Measurements from ENCODE around the gene LPAR1.

The LPAR1 gene

GRCh38 chr9:110918316-110919049, 119.8 kb downstream of the LPAR1 start:
- no peak for DNase-seq (ENCODE audit: low read depth)

GRCh38 chr9:110916403-110916802, 121.9 kb downstream of the LPAR1 start:
- no peak for DNase-seq (ENCODE audit: low read depth)

- no peak for DNase-seq (ENCODE audit: low read depth)
Measured at GRCh38 chr9:110912419-110913291, 125.6 kb downstream of the LPAR1 start.

DNA sequence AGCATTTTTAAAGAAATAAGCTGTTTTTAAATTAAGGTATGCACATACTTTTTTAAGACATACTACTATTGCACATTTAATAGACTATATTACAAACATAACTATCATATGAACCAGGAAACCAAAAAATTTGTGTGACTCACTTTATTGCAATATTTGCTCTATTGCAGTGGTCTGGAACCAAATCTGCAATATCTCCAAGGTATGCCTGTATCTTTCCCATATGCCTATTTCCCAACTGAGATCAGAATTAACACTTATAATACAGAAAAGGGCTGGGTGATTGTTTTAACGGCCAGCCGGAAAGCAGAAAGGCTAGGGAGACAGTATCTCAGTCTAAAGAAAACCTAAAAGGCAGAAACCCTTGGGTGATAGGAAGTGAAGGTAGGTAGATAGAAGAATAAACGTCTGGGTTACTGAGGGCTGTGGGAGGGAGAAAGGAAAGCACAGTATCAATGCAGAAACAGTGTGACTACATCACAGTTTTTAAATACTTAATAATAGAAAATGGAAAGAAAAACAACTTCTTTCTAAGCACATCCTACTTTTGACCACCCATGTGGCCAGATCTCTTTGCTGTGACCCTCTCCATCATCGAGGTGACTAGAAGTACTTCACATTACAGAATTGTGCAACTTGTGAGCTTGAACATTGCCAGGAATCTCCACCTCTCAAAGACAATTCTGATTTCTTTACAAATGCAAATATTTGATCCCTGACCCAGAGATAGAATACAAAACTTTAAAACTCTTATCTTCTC, 126.4 kb downstream of the LPAR1 start:
- no peak for DNase-seq (ENCODE audit: low read depth)

- no peak for DNase-seq (ENCODE audit: low read depth)
Measured at GRCh38 chr9:110908894-110909293, 129.4 kb downstream of the LPAR1 start.

DNA sequence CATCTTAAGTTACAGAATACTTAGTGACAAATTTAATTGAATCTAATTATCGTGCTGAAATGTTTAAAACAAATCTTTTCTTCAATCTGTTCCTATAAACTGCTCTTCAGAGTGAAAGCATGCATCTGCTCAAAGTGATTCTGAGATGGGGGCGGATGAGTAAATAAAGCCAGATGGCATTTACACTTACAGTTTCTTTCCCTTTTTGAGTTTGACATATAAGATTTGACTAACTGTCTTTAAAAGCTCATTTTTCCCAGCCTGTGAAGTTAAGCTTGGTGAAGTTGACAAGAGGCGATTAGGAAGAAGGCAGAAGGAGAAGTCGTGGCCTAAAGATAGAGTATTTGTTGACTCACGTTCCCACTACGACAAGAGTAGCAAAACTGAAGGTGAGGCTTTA, 137.4 kb downstream of the LPAR1 start:
- no peak for DNase-seq (ENCODE audit: low read depth)

DNA sequence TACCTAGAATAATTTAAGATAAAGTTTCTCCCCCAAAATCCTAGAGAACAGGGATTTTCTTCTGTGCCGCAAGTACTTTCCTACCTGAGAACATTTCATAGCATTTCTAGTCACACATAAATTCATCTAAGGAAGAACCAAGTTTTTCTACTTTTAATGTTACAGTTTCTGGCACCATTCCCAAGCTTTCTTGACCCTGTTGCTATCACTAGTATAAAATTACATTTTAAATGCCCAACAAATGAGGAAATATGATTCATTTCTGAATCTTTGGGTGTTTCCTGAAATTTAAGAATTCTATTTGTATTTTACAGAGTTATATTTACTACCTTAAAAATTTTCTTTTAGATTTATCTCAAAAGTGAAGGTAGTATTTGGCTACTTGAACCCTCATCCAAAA, 137.8 kb downstream of the LPAR1 start:
- no peak for DNase-seq (ENCODE audit: low read depth)

DNA sequence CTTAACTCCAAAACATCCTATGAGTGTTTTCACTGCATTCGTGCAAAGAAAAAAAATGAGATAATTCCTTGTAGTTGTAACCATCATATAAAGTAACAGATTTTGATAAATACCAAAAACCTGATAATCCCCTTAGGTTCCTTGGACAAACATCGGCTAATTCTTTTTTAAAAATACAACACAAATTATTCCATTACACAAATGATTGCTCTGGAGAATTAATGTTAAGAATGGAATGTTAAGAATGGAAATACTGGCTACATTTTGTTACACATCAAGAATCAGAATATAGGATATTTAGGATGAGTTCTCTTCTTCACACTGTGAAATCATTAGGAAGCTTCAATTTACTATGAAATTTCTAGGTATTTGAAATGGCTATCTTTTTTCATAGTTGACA, 139.4 kb downstream of the LPAR1 start:
- DNase-seq (ENCODE audit: low read depth), result no peak

DNA sequence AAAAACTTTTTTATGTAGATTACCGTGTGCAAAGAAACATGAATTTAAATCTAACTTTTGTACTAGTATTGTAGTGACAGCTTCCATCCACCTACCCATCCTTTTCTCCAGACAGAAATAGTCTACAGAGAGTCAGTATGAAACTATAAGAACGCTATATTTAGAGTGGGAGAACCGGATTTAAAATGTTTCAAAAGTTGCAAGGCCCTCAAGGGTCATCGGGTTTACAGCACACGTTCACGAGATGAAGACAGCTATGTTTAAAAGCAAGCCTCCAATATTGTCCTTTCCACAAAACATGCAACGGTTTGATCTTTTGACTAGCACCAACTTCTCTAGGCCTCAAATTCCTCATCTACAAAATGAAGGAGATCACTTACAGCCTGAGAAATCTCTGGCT, 139.9 kb downstream of the LPAR1 start:
- DNase-seq (ENCODE audit: low read depth), result no peak

DNA sequence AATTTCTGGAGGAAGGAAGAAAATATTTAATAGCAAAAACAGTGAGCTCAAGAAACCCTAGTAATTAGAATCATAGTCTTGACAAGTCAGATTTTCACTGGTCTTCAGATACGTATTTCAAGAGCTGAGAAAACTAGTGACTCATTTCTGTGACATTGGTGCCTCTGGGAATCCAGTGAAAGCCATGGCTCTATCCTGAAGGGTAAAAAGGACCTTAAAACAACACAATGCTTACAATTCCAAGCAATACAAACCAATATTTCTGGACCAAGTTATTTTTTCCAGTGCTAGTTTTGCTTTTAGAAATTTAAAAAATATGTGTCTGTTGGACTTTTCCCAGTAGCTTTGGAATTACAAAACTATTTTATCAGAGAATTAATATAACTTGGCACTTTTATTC, 140.3 kb downstream of the LPAR1 start:
- no peak for DNase-seq (ENCODE audit: low read depth)

GRCh38 chr9:110895147-110895905, 142.9 kb downstream of the LPAR1 start:
- DNase-seq (ENCODE audit: low read depth), result no peak

- DNase-seq (ENCODE audit: low read depth), result no peak
Measured at GRCh38 chr9:110894731-110895130, 143.5 kb downstream of the LPAR1 start.

DNA sequence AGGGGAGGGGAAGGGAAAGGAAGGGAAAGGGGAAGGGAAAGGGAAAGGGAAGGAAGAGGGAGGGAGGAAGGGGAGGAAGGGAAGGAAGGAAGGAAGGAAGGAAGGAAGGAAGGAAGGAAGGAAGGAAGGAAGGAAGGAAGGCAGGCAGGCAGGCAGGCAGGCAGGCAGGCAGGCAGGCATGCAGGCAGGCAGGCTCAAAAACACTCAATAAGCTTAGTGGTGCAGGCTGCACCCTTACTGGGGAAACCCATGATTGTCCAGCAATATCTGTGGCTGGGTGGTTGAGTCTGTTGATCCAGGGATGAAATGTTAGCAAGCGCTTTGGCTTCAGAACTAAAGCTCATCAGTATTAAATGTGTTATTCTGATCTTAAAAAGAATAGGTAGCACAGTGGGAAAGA, 145.6 kb downstream of the LPAR1 start:
- no peak for DNase-seq (ENCODE audit: low read depth)

- no peak for DNase-seq (ENCODE audit: low read depth)
Measured at GRCh38 chr9:110891760-110892159, 146.5 kb downstream of the LPAR1 start.

GRCh38 chr9:110890416-110890815, 147.9 kb downstream of the LPAR1 start:
- no peak for DNase-seq (ENCODE audit: low read depth)

DNA sequence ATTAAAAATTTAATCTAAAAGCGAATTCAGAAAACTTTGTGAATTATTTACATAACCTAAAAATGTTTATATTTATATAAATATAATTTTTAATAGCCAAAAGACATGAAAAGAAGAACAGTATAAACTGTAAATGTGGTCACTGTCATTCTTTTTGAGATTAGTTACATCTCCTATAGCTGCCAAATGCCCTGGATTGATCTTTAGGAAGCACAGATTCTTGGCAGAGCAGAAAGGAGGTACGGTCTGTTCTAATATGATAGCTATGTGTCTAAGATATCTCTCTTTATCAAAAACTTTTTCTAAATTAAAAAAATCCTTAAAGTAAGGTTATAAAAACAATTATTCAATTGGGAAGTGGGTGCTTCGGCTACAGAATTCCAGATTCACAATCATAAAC, 151.0 kb downstream of the LPAR1 start:
- DNase-seq (ENCODE audit: low read depth), result no peak

DNA sequence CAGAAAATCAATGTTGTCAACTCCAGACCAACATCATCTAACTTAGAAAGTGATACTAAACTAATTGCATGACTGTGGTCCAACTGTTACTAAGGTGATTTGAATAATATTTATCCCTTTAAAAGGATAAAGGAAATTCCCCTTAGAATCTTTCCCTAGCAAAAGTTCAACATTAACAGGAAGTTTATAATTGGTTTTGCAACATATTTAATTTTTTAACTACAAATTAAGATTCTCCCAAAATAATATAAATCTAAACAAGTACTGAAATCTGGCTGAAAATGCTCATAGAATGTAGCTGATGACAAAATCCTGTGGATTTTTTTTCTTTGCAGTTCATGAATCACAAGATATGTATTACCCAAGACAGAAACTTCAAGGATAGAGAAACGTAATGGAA, 151.4 kb downstream of the LPAR1 start:
- no peak for DNase-seq (ENCODE audit: low read depth)

GRCh38 chr9:110880189-110880588, 158.1 kb downstream of the LPAR1 start:
- no peak for DNase-seq (ENCODE audit: low read depth)

- DNase-seq (ENCODE audit: low read depth), result no peak
Measured at GRCh38 chr9:110877374-110877773, 160.9 kb downstream of the LPAR1 start.

DNA sequence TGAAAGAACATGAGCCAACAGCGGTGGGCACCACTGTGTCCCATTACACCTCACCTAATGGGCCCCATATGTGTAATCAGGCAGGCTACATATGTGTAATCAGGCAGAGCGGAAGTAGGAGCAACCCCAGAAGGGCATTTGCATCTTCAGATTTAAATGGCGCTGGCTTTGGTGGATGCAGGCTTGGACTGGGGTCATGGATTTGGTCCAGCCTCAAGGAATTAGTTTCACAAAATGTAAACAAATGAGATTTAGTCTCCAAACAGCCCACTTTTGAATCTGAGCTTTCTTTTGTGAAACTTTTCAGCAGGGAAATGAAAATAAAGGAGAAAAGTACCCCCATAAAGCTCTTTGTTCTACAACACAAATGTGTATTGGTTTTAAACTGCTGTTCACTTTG, 161.3 kb downstream of the LPAR1 start:
- DNase-seq (ENCODE audit: low read depth), result no peak

DNA sequence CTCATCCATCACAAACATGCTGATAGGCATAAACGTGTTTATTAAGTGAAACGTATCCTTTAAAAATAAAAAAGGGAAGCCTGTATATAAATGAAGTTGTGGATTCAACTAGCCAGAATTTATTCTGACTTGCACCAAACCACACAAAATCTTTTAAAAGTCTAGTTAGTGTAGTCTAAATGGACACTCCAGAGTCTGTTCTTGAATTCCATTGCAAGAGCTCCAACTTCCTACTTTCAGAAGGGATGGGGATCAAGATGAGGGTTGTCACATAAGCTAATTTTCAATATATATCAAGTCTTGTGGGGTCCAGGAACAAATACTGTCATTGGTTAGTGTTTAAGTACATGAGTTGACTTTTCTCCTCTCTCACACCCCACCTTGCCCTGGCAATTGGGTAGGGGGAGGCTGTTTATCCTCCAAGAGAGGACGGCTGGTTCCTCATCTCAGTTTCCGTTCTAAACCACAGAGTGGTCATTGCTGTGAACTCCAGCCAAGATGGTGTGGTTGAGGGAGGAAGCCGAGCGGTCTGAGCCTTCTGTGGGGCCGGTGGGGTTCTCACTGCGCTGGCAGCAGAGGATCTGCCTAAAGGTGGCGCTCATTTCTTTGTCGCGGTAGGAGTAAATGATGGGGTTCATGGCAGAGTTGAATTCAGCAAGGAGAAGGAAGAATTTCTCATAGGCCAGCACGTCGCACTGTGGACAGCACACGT, 163.2 kb downstream of the LPAR1 start:
- no peak for DNase-seq (ENCODE audit: low read depth)

All from T-helper 22 cell (primary cell).